ENCODE results near the gene SENP5. TPM values are rescaled to one million over a fixed set of nuclear protein-coding genes. Genes with fewer than 3 reads are reported as not detected.

Gene SENP5
- total and polyA plus RNA-seq, 9 of the 15 experiments (the other 6 are each of a cell fraction or from before 2014, with no cell fraction given), result 18.3 to 59.7 (median 35.8) TPM

DNA sequence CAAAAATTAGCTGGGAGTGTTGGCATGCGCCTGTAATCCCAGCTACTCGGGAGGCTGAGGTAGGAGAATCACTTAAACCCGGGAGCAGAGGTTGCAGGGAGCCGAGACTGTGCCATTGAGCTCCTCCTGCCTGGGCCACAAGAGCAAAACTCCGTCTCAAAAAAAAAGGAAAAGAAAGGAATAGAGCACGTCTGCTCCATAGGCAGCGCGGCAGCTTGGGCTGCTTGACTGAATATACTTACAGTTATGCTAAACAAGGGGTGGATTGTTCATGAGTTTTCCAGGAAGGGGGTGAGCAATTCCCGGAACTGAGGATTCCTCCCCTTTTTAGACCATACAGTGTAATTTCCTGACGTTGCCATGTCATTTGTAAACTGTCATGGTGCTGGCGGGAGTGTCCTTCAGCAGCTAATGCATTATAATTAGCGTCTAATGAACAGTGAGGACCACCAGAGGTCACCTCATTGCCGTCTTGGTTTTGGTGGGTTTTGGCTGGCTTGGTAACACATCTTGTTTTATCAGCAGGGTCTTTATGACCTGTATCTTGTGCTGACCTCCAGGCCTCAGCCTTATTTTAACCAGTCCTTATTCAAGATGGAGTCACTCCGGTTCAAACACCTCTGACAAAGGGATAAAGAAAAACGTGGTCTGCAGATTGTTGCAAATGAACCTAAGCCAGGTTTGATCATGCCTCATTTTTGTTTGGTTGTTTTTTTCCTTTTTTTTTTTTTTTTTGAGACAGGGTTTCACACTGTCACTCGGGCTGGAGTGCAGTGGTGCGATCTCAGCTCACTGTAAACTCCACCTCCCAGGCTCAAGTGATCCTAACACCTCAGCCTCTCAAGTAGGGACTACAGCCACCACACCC lies 24.9 kb upstream of the SENP5 start (continued):
- TF ChIP-seq SUPT5H (IDR thresholded peaks at IDR 0.05), result peak; percentile 88
- TF ChIP-seq ETS2 (tag; IDR thresholded peaks at IDR 0.05; ENCODE audit: borderline replicate concordance, poor library complexity, severe bottlenecking), result peak; percentile 100
- TF ChIP-seq ZC3H8 (IDR thresholded peaks at IDR 0.05), result no peak
- no peak for TF ChIP-seq ARID4B (CRISPR knock-in tag; IDR thresholded peaks at IDR 0.05)
- TF ChIP-seq GABPB2 (CRISPR knock-in tag; conservative IDR thresholded peaks at IDR 0.05), result peak; percentile 96
- TF ChIP-seq ZNF830 (CRISPR knock-in tag; IDR thresholded peaks at IDR 0.05), result peak; percentile 99
- no peak for TF ChIP-seq U2AF1 (optimal IDR thresholded peaks at IDR 0.05; ENCODE audit: low read depth, low read length)
- TF ChIP-seq ASH1L (IDR thresholded peaks at IDR 0.05; ENCODE audit: borderline replicate concordance, low read depth, partially characterized antibody), result no peak
- TF ChIP-seq, protein P1, sequence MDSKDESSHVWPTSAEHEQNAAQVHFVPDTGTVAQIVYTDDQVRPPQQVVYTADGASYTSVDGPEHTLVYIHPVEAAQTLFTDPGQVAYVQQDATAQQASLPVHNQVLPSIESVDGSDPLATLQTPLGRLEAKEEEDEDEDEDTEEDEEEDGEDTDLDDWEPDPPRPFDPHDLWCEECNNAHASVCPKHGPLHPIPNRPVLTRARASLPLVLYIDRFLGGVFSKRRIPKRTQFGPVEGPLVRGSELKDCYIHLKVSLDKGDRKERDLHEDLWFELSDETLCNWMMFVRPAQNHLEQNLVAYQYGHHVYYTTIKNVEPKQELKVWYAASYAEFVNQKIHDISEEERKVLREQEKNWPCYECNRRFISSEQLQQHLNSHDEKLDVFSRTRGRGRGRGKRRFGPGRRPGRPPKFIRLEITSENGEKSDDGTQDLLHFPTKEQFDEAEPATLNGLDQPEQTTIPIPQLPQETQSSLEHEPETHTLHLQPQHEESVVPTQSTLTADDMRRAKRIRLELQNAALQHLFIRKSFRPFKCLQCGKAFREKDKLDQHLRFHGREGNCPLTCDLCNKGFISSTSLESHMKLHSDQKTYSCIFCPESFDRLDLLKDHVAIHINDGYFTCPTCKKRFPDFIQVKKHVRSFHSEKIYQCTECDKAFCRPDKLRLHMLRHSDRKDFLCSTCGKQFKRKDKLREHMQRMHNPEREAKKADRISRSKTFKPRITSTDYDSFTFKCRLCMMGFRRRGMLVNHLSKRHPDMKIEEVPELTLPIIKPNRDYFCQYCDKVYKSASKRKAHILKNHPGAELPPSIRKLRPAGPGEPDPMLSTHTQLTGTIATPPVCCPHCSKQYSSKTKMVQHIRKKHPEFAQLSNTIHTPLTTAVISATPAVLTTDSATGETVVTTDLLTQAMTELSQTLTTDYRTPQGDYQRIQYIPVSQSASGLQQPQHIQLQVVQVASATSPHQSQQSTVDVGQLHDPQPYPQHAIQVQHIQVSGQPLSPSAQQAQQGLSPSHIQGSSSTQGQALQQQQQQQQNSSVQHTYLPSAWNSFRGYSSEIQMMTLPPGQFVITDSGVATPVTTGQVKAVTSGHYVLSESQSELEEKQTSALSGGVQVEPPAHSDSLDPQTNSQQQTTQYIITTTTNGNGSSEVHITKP (IDR thresholded peaks at IDR 0.05; ENCODE audit: partially characterized antibody), result peak; percentile 97
- TF ChIP-seq MYNN (IDR thresholded peaks at IDR 0.05), result no peak
- no peak for TF ChIP-seq MYNN (CRISPR knock-in tag; IDR thresholded peaks at IDR 0.05)
- TF ChIP-seq SMC3 (conservative IDR thresholded peaks at IDR 0.05; ENCODE audit: insufficient read depth, low read depth, low read length), result no peak
- peak; percentile 100 for TF ChIP-seq ZNF592 (IDR thresholded peaks at IDR 0.05)

Data from K562 (cell line).